ENCODE data around the gene OR10A3.
"Not testable (repeated sequence)": the region's sequence is repeated elsewhere in the genome, so short reads cannot be mapped to it uniquely, and the experiment has no call there.

OR10A3 gene, protein sequence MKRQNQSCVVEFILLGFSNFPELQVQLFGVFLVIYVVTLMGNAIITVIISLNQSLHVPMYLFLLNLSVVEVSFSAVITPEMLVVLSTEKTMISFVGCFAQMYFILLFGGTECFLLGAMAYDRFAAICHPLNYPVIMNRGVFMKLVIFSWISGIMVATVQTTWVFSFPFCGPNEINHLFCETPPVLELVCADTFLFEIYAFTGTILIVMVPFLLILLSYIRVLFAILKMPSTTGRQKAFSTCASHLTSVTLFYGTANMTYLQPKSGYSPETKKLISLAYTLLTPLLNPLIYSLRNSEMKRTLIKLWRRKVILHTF

DNA sequence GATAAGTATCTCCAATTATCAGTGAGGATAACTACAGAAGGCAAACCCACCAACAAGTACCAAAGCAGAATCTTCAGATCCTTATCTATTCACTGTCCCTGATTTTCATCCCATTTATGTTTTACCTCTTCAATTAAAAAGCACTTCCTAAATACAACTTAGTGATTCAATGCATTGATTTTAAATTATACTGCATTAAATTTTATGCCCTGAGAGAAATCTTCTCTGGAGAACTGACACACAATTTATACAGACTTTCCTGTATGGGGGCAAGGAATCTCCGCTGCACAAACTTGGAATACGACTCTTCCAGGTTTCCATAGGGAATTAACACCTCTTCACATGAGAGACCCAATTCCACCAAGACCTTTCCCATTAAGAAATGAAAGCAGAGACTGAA, at the start of gene OR10A3:
Gene OR10A3 (minus strand): TSS at position 101 of the 400 bp plus-strand sequence. CDS start 2,188 bp downstream, outside the sequence.
- no peak for DNase-seq (ENCODE audit: low read depth in 2 of 3, low spot score in 1 of 3)

DNA sequence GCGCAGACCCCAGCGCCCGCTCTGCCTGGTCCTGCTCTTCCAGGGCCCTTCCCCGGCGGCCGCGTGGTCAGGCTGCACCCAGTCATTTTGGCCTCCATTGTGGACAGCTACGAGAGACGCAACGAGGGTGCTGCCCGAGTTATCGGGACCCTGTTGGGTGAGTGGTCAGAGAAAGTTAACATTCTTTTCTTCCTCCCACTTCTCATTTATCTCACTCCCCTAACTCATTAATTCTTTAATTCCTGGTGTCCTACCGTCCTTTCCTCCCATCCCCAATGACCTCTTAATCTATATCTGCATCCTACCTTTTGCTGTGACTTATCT, 46.0 kb upstream of the OR10A3 start:
- not testable (repeated sequence) for DNase-seq (ENCODE audit: low read depth in 2 of 3, low spot score in 1 of 3)

DNA sequence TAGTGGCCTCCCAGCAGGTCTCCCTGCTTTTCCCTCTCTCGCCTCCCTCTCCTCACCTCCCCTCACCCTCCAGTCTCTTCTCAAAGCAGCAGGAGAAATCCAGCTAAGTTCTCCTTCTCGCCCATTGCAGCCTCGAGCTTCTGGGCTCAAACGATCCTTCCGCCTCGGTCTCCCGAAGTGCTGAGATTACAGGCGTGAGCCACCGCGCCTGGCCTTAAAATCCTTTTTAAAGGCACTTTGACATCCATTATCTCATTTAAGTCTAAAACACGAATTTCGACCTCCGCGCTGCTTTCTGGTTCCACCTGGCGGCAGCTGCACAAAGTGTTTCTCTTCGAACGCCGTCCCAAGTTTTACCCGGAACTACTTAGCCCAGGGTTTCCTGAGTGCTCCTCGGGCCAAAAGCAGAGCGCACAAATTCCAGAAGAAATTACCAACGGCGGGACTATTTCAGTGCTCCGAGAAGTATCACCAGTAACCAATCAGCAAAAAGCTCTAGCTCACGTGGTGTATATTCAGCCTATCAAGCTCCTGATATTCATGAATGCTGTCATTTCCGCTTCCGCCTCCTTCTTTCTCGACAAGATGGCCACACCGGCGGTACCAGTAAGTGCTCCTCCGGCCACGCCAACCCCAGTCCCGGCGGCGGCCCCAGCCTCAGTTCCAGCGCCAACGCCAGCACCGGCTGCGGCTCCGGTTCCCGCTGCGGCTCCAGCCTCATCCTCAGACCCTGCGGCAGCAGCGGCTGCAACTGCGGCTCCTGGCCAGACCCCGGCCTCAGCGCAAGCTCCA, 45.5 kb upstream of the OR10A3 start, which contains the start of gene EIF3F:
Gene EIF3F (plus strand): TSS at position 570 of the 792 bp plus-strand sequence. CDS start 16 bp downstream, at position 586.
- peak; percentile 79 to 90 (median 84) for DNase-seq (ENCODE audit: low read depth in 2 of 3, low spot score in 1 of 3)

DNA sequence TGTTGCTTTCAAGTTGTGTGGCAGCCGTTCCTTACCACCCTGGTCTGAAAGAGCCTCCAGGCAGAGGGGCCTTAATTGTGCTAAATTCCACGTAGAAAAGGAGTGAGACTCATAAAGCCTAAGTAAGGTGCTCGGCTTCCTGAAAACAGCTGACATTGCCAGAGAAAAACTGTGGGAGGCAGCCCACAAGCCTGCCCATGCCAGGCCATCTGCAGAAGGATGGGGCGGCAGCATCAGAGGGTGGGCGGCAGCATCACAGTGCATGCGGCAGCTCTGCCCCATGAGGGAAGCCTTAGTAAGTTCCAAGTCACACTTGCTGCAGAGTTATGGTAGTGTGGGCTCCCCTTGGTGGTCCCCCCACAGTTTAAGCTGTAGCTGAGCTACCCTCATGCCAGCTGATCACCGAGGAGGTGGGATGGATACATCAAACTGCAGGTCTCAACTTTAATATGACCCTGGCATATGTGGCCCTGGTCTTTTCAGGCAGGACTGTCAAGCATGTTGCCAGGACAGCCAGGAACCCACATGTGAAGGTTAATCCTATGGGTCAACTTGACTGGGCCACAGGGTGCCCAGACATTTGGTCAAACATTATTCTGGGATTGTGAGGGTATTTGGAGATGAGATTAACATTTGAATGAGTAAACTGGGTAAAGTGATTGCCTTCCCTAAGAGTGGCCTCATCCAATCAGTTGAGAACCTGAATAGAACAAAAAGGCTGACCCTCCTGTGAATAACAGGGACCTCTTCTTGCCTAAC, 42.5 kb upstream of the OR10A3 start:
- no peak for DNase-seq (ENCODE audit: low read depth in 2 of 3, low spot score in 1 of 3)

DNA sequence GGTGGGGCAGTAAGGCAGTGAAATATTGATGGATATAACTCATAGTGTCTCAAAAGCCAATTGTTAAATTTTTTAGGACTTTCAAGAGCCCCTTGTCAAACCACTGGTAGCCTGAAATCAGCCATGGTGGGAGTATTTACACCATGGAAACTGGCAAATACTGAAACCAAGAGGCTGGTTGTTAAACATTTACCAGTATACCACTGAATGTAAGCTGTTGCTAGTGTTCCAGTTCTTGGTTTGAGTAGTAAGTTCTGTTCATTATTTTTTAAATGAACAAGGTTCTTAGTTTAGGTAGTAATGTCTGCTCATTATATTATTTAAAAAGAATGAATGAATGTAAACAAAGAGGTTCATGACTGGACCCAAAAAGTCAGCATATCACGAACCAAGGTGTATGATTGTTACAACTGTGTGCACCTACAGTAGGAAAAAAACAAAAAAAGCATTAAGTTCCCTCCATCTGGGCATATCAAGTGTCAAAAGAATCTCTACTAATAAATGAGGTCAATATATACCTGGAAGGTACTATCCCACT, 41.1 kb upstream of the OR10A3 start:
- no peak for DNase-seq (ENCODE audit: low read depth in 2 of 3, low spot score in 1 of 3)

DNA sequence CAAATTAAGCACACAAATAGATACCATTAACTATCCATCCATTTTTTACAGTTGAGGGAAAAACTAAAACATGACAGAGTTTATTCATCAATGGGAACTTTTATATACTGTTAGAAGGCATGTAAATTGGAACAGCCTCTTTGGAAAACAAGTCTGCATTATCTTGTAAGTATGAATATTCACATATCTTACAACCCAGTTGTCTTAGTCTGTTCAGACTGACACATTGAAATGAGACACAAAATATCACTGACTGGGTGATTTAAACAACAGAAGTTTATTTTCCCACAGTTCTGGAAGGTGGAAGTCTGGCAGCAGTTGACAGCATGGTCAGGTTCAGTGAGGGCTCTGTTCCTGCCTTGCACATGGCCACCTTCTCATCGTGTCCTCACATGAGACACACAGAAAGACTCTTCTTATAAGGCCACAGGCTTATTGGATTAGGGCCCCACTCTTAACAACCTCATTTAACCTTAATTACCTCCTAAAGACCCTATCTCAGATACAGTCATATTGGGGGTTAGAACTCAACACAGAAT, 40.2 kb upstream of the OR10A3 start:
- no peak for DNase-seq (ENCODE audit: low read depth in 2 of 3, low spot score in 1 of 3)

DNA sequence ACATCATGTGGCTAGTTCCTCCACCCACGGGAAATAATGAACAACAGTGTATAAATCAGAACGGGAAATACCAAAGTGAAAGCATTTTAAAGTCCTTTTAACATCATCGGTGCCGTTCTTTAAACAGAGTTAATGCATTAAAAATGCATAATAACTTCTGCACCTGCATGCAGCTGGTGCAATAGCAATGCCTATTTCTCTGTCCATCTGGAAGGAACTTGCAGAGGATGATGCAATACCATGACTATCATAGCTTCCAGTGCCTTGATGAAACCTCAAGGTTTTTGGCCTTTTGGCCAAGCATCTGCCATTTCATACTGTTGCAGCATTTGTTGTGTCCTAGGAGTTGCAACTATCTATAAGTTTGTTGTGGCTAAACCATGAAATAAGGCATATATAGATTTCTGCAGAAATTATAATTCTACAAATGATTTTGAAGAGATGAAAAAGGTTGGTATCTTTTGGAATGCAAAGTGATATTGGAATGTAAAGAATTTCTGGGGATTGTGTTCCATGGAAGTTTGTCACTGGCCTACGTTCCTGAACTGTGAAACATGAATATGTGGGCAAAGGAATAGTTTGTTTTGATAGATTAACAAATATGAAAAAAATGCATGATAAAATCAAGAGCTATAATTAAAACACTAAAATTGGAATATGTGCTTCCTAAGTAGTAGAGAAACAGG, 35.9 kb upstream of the OR10A3 start:
- DNase-seq (ENCODE audit: low read depth in 2 of 3, low spot score in 1 of 3): no peak

DNA sequence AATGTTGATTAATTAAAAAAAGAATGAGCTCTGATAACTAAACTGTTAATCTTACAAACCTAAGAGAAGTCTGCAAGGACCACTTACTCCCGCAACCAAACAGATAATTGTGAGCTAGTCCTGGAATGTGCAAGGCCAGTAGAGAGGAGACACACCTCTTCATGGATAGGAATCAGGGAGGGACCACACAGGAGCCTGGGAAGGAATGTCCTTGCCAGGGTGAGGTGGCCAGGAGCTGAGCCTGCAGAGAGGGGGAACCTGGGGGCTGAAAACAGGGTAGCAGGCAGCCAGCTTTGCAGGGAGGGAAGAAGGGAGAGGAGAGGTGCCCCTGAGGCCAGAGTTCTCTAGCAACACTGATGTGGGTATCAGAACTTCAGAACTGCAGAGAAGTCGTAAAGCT, 33.2 kb upstream of the OR10A3 start:
- no peak for DNase-seq (ENCODE audit: low read depth in 2 of 3, low spot score in 1 of 3)

DNA sequence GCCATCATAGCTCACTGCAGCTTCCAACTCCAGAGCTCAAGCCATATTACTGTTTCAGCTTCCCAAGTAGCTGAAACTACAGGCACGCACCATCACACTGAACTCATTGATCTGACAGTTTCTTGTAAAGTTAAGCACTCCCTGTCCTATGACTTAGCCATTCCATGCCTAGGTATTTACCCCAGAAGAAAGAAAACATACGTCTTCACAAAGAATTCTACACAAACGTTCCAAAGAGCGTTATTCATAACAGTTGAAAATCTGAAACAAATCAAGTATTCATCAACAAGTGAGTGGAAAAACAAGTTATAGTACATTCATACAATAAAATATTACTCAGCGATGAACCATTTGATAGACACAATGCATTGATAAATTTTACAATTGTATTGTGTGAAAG, 31.5 kb upstream of the OR10A3 start:
- DNase-seq (ENCODE audit: low read depth in 2 of 3, low spot score in 1 of 3): no peak

DNA sequence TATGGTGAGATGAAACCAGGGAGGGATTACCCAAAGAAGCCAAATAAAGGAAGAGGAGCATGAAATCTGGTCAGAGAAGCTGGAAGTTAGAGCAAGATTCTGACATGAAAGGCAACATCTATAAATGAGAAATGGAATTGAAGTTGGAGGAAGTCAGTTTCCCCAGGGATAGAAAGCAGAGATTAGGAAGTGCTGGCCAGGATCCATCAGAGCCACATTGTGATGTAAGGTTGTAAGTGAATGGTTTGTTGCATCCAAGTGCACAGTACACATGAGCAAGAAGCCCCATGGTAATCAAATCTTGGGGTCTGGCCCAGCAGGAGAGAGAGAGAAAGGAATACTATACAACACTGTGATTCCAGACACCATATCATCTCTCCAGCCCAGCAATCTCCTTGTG, 30.3 kb upstream of the OR10A3 start:
- DNase-seq (ENCODE audit: low read depth in 2 of 3, low spot score in 1 of 3): no peak

DNA sequence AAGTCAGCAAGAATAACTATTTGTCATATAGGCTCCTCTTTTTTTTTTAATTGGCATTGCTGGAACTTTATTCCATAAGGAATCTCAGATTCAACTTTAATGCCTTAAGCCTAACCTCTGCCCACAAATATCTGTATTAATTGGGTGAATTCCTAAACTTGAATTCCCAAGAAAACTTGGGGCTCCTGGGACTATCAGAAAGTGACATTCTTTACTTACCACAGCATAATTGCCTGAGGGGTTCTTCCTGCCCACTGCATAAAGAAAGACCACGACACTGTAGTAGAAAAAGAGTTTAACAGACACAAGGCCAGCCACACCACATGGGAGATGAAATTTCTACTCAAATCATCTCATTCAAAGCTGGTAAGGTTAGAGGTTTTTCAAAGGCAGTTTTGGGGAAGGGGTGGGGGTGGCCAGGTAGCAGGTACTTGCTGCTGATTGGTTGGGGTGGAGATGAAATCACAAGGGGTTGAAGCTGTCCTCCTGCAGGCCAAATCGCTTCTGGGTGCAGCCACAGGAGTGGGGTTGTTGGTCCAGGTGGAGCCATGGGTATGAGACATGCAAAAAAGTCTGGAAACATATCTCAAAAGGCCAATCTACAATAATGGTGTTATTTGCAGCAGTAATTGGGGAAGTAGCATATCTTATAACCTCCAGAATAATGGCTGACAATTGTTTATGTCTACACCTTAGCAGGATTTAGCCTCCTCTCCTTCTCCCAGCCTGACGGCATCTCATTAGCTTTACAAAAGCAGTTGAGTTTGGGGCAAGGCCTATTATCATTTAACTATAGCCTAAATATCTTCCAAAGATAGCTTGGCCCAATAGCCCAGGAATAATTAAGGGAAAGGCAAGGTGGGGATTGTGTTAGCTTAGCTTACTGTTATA, 28.5 kb upstream of the OR10A3 start:
- DNase-seq (ENCODE audit: low read depth in 2 of 3, low spot score in 1 of 3): no peak

DNA sequence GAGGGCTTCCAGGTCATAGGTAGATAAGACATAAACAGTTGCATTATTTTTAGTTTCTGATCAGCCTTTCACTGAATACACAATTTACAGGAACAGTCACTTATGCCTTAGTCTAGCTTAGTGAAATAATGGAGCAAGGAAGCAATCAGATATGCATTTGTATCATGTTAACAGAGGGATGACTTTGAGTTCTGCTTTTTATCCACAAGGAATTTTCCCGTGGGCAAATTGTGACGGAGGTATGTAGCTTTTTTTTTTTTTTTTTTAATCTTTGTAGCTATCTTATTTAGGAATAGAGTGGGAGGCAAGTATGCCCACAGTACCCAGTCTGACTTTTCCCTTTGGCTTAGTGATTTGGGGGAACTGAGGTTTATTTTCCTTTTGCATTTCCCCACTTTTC, 27.2 kb upstream of the OR10A3 start:
- no peak for DNase-seq (ENCODE audit: low read depth in 2 of 3, low spot score in 1 of 3)

DNA sequence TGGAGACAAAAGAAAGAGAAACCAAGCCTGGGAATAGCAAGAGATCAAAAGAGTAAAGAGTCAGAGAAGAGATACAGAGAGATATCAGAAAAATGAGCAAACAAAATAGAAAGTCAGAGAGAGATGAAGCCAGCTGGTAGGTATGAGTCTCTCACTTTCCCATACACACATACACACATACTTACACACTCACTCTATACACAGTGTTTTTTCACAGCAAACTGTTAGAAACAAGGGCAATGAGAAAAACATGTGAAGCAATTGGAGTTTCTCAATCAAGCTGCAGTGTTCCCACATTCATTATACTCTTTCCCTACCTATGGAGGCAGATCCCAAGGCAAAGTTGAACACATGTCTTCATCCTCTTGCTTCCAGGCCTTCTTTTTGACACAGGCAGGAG, 26.3 kb upstream of the OR10A3 start:
- DNase-seq (ENCODE audit: low read depth in 2 of 3, low spot score in 1 of 3): no peak

DNA sequence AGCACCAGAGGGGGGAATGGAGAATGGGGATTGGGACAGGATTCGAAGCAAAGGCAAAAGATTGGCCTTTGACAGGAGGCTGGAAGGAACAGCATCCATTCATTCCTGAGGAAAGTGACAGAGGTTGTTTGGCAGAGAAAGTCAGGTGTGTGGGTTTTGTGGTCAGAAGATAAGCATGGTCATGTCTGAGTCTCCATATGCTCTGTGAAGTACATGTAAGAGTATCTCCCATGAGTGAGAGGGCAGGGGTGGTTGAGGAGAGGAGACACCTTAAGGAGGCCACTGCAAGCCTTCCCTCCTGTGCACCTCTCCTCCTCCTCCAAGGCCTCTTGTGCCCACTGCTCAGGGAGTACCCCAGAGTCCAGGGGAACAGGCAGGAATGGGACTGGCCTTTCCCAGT, 25.6 kb upstream of the OR10A3 start:
- DNase-seq (ENCODE audit: low read depth in 2 of 3, low spot score in 1 of 3): no peak

DNA sequence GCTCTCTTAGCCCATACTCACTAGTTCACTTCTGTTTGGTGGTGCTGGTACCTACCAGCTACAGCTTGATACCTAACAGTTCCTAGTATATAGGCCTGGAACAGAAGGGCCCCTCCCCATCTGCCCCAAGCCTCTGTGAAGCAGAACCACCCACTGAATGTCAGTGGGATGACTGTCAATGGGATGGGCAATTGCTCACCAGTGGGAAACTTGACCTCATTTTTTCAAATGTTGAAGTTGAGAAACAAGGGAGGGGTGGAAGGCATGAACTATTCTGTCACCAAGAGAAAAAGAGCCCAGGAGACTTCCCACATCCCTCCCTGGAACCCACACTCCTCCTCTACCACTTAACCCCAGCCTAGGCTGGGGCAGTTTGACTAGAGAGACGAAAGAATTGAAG, 23.9 kb upstream of the OR10A3 start, which contains the start of gene NLRP10:
Gene NLRP10 (minus strand): TSS at position 62 of the 400 bp plus-strand sequence. CDS start 1,952 bp downstream, outside the sequence.
- DNase-seq (ENCODE audit: low read depth in 2 of 3, low spot score in 1 of 3): no peak

DNA sequence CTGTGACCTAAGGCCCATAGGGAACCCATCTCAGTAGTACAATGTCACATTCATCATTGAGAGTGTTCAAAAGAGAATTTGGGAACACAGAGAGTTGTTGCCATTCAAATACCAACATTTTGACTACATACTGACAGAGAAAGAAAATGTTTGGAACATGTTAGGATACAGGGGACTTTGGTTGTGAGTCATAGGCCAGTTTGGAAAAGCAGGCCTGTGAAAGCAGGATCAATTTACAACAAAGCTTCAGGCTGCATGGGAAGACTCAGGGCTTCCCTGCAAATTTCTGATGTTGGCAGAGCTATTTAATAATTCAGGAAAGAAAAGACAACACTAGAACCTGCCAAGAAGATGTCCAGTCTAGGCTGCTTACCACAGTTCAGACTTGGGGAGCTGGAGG, 23.4 kb upstream of the OR10A3 start:
- DNase-seq (ENCODE audit: low read depth in 2 of 3, low spot score in 1 of 3): no peak

DNA sequence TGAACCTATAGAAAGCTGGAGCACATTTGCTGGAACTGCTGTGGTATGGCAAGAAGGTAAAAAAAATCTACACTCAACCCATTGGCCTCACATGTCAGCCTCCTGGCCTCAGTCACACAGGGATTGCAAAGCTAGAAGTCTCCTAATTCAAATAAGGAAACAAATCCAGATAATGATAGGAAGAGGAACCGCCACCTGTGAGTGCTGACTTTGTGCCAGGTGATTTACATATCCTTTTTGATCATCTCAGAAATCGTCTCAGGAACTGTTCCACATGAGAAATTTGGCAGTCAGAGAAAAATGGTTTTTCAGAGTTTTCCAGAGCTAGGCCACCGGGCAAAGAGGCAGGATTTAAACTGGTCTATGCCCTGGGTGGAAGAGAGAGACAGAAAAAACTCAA, 22.8 kb upstream of the OR10A3 start:
- no peak for DNase-seq (ENCODE audit: low read depth in 2 of 3, low spot score in 1 of 3)

DNA sequence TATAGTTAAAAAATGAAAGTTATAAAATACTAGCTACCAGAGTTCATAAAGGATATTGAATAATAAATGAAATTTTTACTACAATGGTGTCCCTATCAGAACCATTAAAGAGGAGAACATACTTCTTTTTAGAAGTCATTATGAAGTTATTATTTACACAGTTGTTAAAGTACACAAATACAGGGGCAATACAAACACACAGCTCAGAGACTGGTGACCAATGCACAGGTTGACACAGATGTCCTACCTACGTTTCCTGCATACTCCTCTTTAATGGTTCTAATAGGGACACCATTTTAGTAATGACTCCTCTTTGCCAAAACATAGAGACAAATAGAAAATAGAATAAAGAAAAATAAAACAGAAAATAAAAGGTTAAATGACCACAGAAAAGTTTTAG, 13.7 kb upstream of the OR10A3 start:
- DNase-seq (ENCODE audit: low read depth in 2 of 3, low spot score in 1 of 3): no peak

DNA sequence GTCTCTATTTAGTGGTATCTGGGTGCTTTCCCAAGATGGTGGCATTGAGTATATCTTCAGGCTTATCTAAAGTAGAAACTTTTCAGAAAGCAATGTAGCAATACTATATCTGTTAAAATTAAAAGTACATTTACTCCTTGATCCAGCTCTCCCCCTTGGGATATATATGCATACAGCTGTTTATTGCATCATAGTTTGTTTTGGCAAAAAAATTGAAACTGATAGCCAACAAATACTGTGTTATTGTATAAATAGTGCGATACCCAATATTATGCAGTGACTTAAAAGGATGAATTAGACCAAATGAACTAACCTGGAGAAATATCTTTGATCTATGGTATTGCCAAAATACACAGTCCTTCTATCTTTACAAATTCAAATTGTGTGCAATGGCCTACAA, 8.4 kb upstream of the OR10A3 start:
- no peak for DNase-seq (ENCODE audit: low read depth in 2 of 3, low spot score in 1 of 3)

DNA sequence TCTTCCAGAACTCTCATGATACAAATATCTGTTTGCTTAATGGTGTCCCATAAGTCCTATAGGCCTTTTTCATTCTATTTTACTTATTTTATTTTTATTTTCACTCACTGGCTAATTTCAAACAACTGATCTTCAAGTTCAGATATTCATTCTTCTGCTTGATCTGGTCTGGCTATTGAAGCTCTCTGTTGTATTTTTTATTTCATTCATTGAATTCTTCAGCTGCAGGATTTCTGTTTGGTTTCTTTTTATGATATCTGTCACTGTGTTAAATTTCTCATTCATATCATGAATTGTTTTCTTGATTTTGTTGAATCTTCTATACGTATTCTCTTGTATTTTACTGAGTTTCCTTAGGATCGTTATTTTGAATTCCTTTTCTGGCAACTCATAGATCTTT, 2.6 kb upstream of the OR10A3 start:
- DNase-seq (ENCODE audit: low read depth in 2 of 3, low spot score in 1 of 3): no peak
